HG03045 (cell line): ENCODE results near the gene EML4.

Source experiments
- ATAC-seq: cut with Tn5 transposase; IDR thresholded peaks from one replicate; pipeline ENCODE4 v1.9.1; 2021; ENCODE audit warnings: mild to moderate bottlenecking, moderate library complexity; ENCODE audit not compliant: unreplicated experiment

EML4 gene

DNA sequence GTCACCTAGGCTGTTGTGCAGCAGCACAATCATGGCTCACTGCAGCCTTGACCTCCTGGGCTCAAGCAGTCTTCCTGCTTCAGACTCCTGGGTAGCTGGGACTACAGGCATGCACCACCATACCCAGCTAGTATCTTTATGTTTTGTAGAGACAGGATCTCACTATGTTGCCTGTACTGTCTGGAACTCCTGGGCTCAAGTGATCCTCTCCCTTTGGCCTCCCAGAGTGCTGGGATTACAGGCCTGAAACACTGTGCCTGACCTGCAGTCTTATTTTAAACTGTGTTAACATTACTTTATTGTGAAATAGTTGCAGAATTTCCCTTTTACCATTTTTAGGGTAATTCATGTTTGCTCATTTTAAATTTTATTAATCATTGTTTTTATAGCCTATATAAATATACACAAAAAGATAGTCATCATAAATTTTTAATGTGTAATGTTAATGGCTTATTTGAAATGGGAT lies 24.6 kb downstream of the EML4 start:
- ATAC-seq = no peak

DNA sequence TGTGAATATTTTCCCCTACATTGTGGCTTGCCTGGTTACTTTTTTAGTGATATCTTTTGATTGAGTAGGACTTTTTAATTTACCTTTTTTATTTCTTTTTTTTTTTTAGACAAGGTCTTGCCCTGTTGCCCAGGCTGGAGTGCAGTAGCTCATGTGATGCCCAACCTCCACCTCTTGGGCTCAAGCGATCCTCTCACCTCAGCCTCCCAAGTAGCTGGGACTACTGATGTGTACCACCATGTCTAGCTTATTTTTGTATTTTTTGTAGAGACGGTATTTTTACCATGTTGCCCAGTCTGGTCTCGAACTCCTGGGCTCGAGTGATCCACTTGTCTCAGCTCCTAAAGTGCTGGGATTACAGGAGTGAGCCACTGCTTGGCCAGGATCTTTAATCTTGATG lies 25.3 kb downstream of the EML4 start:
- no peak for ATAC-seq

DNA sequence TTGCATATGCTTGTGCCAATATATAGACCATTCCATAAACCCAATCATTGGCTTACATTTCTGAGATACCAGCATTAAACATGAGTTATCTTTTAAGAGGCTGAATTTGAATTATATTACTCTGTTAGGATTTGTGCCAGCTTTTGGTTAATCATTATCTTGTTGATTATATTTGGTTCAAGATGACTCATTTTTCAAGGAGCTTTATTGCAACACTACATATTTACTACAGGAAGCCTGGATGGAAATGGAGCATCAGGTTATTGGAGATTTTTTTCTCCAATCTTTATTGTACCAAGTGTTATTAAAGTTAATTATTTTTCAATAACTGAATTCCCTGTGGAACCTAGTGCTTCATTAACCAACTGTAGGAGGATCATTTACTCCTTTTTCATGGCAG lies 26.4 kb downstream of the EML4 start:
- no peak for ATAC-seq

DNA sequence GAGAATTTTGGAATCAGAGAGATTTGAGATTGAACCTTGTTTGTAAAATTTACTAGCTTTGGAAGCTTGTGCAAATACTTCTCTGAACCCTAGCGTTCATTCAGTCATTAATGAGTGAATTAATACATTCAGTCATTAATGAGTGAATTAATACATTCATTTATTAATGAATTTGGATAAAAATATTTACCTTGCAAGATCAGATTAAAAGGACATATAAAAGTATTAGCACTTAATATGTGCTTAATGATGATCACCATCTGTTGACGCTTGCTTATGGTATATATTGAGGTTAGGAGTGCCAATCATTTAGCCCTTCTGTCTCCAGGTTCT lies 26.9 kb downstream of the EML4 start:
- ATAC-seq = no peak

DNA sequence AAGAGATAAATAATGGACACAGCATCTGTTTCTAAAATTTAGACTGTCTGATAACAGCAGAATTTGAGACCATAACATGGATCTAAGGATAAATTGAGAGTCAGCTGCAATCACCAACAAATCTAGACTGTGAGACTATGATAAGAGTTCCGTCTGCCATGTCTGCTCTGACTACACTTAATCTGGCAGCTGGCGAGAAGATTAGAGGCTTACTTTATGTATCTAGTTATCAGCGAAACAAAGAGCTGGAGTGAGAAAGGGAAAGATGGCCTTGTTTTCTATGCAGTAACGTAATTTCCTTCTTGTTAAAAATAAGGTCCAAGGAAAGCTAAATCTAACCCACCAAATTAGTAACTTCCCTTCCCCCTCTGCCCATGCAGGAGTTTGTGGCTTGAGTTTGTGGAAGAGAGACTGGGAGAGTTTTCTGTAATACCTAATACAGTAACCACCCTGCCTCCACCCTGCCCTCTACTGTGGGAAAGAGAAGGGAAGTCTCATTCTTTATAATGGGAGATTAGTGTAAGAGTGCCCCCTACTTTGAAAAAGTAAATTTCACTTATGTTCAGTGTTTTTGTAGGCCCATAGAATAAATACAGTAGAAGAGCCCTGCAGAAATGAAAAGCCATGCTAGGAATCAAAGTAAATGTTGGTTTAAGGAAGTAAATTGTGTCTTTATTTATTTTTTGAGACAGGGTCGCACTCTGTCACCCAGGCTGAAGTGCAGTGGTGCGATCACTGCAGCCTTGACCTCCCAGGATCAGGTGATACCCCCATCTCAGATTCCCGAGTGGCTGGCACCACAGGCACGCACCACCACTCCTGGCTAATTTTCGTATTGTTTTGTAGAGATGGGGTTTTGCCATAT lies 27.5 kb downstream of the EML4 start:
- no peak for ATAC-seq

DNA sequence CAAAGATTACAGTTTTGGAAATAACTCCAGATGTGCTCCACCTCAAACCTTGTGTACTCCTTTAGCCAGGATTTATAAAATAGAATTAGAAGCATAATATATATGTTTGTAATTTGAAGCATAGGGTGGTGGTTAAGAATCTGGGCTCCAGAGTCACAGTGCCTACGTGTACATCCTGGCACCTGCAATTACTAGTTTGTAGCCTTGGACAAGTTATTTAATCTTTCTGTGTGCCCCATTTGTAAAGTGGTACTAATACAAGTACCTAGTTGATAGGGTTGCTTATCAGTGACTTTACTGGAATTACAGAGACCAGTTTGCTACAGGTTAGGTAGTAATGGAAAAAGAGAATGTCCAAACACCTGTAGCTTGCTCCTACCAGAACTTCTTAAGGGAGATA lies 28.6 kb downstream of the EML4 start:
- ATAC-seq = no peak

DNA sequence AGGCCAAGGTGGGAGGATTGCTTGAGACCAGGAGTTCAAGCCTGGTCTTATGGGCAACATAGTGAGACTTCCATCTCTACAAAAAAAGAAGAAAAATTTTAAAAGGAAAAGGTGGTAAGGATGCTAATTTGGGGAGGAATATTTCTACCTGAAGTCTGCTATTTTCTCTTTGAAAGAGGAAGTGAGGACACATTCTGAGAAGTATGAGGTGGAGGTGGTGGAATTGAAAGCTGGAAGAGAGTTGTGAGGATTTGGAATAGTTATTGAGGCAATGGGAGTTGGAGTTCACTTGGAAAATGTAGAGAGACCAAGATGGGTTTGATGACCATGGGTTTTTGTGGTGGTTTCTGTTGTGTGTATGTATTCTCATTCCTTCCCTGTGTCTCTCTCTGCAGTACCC lies 29.3 kb downstream of the EML4 start:
- ATAC-seq = no peak

DNA sequence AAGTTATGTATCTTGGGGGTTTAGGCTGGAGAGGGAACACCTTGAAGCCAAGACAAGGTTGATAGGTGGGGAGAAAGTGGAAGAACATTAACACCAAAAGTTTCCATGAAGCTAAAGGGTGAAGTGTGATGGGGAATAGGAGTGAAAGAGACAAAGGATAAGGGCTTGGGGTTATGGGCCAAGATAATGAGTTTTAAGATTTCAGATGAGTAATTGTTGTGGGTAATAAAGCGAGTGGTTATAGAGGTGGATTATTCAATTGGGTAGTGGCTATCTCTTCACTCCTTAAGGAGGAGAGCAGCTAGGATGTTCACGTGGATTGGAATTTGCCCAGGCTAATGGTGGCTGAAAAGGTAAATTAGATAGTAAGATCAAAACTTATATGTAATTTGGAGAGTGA lies 29.8 kb downstream of the EML4 start:
- no peak for ATAC-seq

DNA sequence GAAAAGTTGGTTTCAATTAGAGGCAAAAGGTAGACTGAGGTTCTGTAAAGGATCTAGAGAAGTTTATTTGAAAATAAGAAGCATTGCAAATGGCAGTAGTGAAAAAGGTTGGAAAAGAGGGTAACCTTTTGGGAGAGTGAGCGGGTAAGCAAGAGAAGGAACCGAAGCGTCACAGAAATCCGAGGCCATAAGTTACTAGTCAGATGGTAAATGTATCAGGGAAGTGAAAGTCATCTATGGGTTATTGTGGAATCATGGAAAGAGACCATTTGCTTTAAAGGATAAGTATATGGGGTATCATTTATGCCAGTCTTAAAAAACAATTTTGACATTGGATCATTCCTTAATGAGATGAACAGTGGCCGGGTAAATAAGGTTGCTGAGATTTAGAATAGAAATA lies 30.5 kb downstream of the EML4 start:
- ATAC-seq = no peak

DNA sequence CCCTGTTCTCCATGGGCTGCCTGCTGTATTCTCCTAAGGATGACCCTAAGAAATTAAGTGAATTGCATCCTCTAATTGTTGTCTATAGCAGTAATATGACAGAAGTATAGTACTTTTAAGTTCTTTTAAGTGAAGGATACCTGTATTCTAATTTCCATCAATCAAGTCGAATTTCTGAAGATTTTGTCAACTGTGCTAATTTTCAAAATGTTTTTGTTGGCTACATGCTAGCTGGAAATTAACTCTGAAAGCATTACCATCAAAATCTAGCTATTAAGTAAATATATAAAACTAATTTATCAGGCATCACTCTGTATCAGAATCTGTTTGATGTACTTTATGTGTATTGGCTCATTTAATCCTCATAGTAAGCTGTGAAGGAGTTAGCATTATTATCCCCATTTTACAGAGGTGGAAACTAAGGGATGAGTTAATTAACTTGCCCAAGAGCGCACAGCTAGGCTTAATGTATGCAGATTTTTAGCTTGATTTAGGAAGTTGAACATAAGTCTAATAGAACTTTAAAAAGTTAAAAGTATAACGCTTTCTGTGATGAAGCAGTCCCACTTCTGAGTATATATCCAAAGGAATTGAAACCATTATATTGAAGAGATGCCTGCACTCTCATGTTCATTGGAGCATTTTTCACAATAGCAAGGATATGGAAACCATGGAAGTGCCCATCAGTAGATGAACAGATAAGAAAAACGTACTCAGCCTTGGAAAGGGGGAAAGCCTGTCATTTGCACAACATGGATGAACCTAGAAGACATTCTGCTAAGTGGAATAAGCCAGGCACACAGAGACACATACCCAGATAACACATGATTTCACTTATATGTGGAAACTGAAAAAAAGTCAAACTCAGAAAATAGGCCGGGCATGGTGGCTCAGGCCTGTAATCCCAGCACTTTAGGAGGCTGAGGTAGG lies 32.0 kb downstream of the EML4 start:
- ATAC-seq = no peak

DNA sequence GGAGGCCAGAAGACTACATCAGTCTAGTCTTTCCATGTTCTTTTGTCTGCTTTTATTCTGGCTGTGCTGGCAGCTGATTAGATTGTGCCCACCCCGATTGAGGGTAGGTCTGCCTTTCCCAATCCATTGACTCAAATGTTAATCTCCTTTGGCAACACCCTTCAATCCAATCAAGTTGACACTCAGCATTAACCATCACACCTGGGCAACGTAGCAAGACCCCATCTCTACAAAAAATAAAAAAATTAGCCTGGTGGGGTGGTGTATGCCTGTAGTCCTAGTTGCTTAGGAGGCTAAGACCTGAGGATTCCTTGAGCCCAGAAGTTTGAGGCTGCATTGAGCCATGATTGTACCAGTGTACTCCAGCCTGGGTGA lies 33.5 kb downstream of the EML4 start:
- no peak for ATAC-seq

DNA sequence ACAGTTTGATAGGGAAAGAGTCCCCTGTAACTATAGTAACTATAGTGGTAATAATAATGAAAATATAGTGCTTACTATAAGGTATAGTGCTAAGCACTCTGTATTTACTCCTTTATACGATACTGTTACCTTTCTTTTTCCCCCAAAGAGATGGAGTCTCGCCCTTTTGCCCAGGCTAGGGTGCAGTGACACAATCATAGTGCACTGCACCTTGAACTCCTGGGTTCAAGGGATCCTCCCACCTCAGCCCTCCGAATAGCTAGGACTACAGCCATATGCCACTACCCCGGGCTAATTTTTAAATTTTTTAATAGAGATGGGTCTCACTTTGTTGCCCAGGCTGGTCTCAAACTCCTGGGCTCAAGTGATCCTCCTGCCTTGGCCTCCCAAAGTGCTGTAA lies 34.6 kb downstream of the EML4 start:
- no peak for ATAC-seq

DNA sequence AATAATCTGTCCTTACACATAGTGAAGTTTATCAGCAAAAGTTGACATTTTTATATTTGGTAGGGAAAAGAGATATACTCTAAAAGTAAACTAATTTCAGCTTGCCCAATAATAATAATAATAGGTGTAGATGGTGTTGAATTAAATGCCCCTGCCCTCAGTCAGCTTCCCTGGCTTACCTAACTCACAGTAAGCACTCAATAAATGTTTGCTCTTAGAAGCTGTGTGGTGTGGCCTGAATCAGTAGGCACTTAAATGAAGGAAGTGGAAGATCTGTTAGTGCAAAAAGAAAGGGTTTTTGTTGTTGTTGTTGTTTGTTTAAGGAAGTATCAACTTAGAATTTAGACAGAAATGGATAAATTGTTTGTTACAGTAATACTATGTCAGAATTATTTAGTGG lies 36.2 kb downstream of the EML4 start:
- no peak for ATAC-seq

DNA sequence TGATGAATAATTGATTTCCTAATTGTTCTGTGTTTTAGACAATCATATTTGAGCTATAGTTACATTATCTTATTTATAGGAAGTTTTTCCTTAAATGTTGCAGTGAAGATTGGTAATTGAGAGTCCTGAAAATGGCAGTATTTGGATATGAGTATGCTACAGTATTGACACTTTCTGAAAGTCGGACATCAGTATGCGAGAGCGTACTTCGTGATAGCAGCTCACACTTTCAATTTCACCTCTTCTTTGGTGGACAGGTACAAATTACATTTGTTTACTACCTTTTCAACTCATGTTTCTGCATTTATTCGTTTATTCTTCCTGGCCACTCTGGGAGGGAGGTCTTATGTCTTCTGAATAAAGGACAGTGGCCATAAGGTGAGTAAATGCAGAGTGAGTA lies 38.7 kb downstream of the EML4 start:
- no peak for ATAC-seq

DNA sequence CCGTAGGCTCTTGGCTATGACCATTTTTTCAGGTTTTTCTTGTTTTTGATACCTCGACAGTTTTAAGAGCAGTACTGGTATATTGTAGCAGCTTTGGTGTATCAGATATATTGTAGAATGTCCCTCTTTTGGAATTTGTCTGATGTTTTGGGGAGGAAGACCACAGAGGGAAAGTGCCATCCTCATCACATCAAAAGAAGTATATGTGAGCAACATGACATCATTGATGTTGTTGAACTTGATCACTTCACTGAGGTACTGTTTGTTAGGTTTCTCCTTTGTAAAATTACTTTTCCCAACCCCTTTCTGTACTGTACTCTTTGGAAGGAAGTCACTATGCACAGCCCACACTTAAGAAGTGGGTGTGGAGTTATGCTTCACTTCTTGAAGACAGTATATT lies 41.0 kb downstream of the EML4 start:
- no peak for ATAC-seq

DNA sequence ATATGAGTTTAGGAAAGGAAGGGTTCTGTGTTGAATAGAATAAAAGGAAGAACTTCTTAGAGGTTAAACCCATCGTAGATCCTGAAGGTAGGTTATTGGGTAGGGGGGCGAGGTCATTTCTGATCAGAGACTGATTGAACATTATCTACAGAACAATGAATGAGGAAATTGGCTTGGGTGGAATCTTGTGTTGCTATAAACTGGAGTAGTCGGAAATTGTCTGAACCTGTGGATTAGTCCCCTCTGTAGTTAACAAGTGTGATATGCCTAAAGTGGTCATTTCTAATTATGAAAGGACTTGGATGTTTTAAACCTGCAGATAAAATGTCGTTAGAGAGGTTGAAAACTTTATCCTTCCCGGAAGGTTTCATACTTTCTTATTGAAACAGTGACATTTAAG lies 42.1 kb downstream of the EML4 start:
- ATAC-seq = no peak

DNA sequence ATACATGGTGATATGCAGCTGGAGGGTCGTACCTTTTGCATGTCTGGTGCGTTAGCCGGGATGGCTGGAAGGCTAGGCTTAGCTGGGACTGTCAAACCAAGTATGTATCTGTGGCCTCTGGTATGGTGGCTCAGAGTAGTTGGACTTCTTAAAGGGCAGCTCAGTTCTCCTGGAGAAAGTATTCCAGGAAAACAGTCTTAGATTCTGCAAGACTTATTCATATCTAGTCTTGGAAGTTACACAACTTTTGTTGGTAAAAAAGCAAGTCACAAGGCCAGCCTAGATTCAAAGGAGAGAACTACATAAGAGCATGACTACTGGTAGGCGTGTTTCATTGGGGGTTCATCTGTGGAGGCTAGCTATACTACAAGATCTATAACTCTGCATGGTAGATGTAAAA lies 45.5 kb downstream of the EML4 start:
- no peak for ATAC-seq

DNA sequence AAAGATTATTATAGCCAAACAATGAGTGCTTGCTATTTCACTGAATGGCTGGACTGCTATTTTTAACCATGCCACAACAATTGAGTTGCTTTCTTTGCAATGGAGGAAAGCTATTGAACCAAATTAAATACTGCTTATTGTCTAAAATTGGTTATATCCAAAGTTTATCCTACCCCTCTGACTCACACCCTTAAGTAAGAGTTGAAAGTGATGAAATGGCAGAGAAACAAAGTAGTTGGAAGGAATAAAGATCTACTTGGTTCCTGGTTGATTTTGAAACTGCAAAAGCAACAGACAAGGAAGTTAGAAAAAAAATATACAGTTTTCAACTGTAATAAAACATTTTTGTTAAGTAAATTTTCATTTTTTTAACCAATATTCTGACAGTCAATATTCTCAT lies 47.5 kb downstream of the EML4 start:
- ATAC-seq = no peak

DNA sequence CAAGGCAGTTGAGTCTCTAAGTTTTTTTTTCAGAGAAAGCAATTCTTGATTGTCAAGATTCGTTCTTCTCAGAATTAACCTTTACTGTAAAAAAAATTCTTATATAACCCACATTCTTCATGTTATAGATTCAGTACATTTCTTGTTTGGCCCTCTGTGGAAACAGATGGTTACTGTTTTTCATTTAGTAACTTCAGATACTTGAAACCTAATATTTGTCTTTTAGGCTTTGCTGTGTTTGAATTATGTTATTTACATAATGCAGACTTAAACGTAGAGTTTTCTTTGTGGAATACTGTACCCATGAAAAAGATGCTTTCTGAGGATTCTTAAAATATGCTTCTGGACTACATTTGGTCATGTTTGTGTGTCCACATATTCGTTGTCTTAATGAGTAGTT lies 48.2 kb downstream of the EML4 start:
- no peak for ATAC-seq

DNA sequence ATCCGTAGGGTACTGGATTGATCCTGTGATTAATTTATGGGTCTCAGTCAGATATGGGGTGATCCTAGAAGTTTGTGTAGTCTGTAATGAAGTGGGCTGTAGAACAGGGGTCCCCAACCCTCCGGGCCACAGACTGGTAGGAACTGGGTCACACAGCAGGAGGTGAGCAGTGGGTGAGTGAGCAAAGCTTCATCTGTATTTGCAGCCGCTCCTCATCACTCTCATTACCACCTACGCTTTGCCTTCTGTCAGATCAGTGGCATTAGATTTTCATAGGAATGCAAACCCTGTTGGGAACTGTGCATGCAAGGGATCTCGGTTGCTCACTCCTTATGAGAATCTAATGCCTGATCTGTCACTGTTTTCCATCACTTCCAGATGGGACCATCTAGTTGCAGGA lies 48.8 kb downstream of the EML4 start:
- ATAC-seq = no peak

DNA sequence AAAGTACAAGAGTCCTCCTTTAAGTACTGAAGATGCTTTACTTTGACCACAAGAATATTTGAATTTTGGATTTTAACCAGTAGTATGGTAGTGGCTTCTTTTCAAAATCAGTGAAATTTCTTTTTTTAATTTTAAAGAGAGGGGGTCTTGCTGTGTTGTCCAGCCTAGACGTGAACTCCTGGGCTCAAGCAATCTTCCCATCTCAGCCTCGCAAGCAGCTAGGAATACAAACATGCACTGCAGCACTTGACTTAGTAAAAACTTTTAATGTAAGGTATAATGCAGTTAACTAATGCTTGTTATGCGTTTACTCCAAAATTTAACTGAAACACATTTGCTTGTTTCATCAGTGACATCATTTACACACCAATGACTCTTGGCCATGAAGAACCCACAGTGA lies 49.6 kb downstream of the EML4 start:
- no peak for ATAC-seq

DNA sequence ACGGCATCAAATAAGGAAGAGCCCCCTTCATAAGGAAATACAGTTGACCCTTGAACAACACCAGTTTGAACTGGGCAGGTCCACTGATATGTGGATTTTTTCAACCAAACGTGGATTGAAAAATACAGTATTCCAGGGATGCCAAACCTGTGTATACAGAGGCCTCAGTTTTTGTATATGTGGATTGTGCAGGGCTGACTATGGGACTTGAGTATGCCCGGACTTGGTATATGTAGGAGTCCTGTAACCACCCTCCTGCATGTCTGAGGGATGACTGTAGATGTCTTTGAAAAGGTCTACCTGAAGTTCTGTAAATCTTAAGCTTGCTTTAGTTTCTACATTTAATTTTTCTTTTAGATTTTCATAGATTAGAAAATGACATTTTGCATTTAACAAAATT lies 50.0 kb downstream of the EML4 start:
- no peak for ATAC-seq
